MM.1S (cell line): ENCODE results near the gene HDGF.

Experiments used
- CTCF ChIP-seq: fragments of 300-600 bp; sonication (generic); IDR thresholded peaks from 2 replicates; pipeline ENCODE4 v1.5.1; 2016; ENCODE audit warnings: antibody characterized with exemption, low read length, mixed read lengths
- EZH2 ChIP-seq: fragments of 300-600 bp; sonication (generic); optimal IDR thresholded peaks from 2 replicates; pipeline ENCODE3; 2017; ENCODE audit warnings: low read depth, mild to moderate bottlenecking, antibody characterized with exemption, low read length, mixed read lengths

- TF ChIP-seq CTCF: no peak
- TF ChIP-seq EZH2: no peak
Observed at GRCh38 chr1:156717351-156717750, 34.1 kb downstream of the HDGF start.
